ENCODE data around the gene RO60.

The RO60 gene

DNA sequence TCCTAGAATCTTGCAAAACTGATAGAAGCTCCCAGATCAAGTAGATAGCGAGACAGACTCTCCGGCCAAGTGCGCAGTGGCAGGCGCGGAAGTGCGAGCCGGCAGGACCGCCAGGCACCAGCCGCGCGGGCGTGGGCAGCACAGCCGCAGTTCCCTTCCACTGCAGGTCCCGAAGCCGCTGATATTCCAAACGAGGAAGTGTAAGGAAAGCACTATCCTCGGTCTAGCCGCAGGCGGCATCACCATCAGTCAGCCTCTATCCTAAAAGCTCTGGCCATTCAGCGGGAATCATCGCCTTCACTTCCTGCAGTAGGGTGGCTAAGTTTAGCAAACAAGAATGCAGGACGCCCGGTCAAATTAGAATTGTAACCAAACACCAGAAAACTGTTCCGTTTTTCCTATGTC lies 45.1 kb downstream of the RO60 start:
- Histone ChIP-seq H3K27ac (peak overlapping the region; percentile 89), H3K4me3 (ENCODE audit: low read depth in 1 of 2, low read length in 1 of 2) (peak overlapping the region; percentile 74 to 84), H3K4me1 (ENCODE audit: control insufficient read depth in 1 of 2, insufficient read depth in 1 of 2, low read depth in 1 of 2, low read length in 1 of 2) (peaks cover 29 to 31% of the 10 kb centered on the region in 2 experiments), H3K36me3 (peaks cover 9% of the 10 kb centered on the region), H3K27me3 (no peaks in the 10 kb centered on the region), H3K9me3 (no peaks in the 10 kb centered on the region)
- TF ChIP-seq, protein P1, sequence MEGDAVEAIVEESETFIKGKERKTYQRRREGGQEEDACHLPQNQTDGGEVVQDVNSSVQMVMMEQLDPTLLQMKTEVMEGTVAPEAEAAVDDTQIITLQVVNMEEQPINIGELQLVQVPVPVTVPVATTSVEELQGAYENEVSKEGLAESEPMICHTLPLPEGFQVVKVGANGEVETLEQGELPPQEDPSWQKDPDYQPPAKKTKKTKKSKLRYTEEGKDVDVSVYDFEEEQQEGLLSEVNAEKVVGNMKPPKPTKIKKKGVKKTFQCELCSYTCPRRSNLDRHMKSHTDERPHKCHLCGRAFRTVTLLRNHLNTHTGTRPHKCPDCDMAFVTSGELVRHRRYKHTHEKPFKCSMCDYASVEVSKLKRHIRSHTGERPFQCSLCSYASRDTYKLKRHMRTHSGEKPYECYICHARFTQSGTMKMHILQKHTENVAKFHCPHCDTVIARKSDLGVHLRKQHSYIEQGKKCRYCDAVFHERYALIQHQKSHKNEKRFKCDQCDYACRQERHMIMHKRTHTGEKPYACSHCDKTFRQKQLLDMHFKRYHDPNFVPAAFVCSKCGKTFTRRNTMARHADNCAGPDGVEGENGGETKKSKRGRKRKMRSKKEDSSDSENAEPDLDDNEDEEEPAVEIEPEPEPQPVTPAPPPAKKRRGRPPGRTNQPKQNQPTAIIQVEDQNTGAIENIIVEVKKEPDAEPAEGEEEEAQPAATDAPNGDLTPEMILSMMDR (IDR thresholded peaks at IDR 0.05): no peak

- no peaks in the 10 kb centered on the region for H3K9me3 ChIP-seq
- H3K27ac ChIP-seq: peak within 1 kb of the TSS; percentile 89
- peaks cover 30 to 31% of the 10 kb centered on the region in 2 experiments for H3K4me1 ChIP-seq (ENCODE audit: control insufficient read depth in 1 of 2, insufficient read depth in 1 of 2, low read depth in 1 of 2, low read length in 1 of 2)
- peaks cover 3% of the 10 kb centered on the region for H3K36me3 ChIP-seq
- H3K4me3 ChIP-seq (ENCODE audit: low read depth in 1 of 2, low read length in 1 of 2): peak within 1 kb of the TSS; percentile 74 to 84
- TF ChIP-seq, protein P1 (IDR thresholded peaks at IDR 0.05): peak; percentile 77
- H3K27me3 ChIP-seq: no peaks in the 10 kb centered on the region
These were observed 45.8 kb downstream of the RO60 start, which contains the start of gene GLRX2 for GRCh38 chr1:193104907-193105820. GLRX2 (minus strand) TSS chr1:193105414; CDS start chr1:193105382, 32 bp downstream.

GRCh38 chr1:193105821-193106177 lies 46.4 kb downstream of the RO60 start:
- Histone ChIP-seq H3K4me3 (ENCODE audit: low read depth in 1 of 2, low read length in 1 of 2) (peak overlapping the region; percentile 74 to 84), H3K36me3 (no peaks in the 10 kb centered on the region), H3K9me3 (no peaks in the 10 kb centered on the region), H3K27ac (peak overlapping the region; percentile 89), H3K4me1 (ENCODE audit: control insufficient read depth in 1 of 2, insufficient read depth in 1 of 2, low read depth in 1 of 2, low read length in 1 of 2) (peaks cover 35 to 37% of the 10 kb centered on the region in 2 experiments), H3K27me3 (no peaks in the 10 kb centered on the region)
- TF ChIP-seq, protein P1 (IDR thresholded peaks at IDR 0.05): no peak

- H3K4me3 ChIP-seq (ENCODE audit: low read depth in 1 of 2, low read length in 1 of 2): no peak overlapping the region
- H3K4me1 ChIP-seq (ENCODE audit: control insufficient read depth in 1 of 2, insufficient read depth in 1 of 2, low read depth in 1 of 2, low read length in 1 of 2): peaks cover 57% of the 10 kb centered on the region in 2 experiments
- TF ChIP-seq, protein P1 (IDR thresholded peaks at IDR 0.05): no peak
- no peaks in the 10 kb centered on the region for H3K9me3 ChIP-seq
- H3K27me3 ChIP-seq: no peaks in the 10 kb centered on the region
- no peak overlapping the region for H3K27ac ChIP-seq
- H3K36me3 ChIP-seq: no peaks in the 10 kb centered on the region
These were observed 49.1 kb downstream of the RO60 start for GRCh38 chr1:193108471-193108870.

Data from neutrophil (primary cell).